ENCODE data around the gene PTPRK.

Gene PTPRK

GRCh38 chr6:128238225-128238624, 282.2 kb downstream of the PTPRK start:
- no peak for DNase-seq

GRCh38 chr6:128235556-128235955, 284.8 kb downstream of the PTPRK start:
- DNase-seq: no peak

GRCh38 chr6:128233531-128233930, 286.9 kb downstream of the PTPRK start:
- DNase-seq: no peak

- no peak for DNase-seq
These were observed 290.0 kb downstream of the PTPRK start for GRCh38 chr6:128230267-128230989.

- no peak for DNase-seq
These were observed 294.8 kb downstream of the PTPRK start for GRCh38 chr6:128225612-128226011.

GRCh38 chr6:128216917-128217316, 303.5 kb downstream of the PTPRK start:
- DNase-seq: no peak

- no peak for DNase-seq
These were observed 310.6 kb downstream of the PTPRK start for GRCh38 chr6:128209771-128210170.

- DNase-seq: no peak
These were observed 311.4 kb downstream of the PTPRK start for GRCh38 chr6:128208851-128209580.

GRCh38 chr6:128208078-128208477, 312.3 kb downstream of the PTPRK start:
- no peak for DNase-seq

GRCh38 chr6:128206610-128207426, 313.6 kb downstream of the PTPRK start:
- DNase-seq: no peak

GRCh38 chr6:128204616-128205015, 315.8 kb downstream of the PTPRK start:
- DNase-seq: no peak

GRCh38 chr6:128202169-128202765, 318.1 kb downstream of the PTPRK start:
- no peak for DNase-seq

GRCh38 chr6:128200789-128201188, 319.6 kb downstream of the PTPRK start:
- DNase-seq: no peak

GRCh38 chr6:128199461-128199860, 320.9 kb downstream of the PTPRK start:
- no peak for DNase-seq

GRCh38 chr6:128192972-128193371, 327.4 kb downstream of the PTPRK start:
- DNase-seq: no peak

GRCh38 chr6:128188678-128189077, 331.7 kb downstream of the PTPRK start:
- DNase-seq: no peak

- DNase-seq: no peak
These were observed 333.7 kb downstream of the PTPRK start for GRCh38 chr6:128186729-128187128.

- no peak for DNase-seq
These were observed 340.4 kb downstream of the PTPRK start for GRCh38 chr6:128179876-128180438.

- DNase-seq: no peak
These were observed 345.7 kb downstream of the PTPRK start for GRCh38 chr6:128174724-128175123.

- DNase-seq: no peak
These were observed 347.4 kb downstream of the PTPRK start for GRCh38 chr6:128172752-128173682.

- DNase-seq: no peak
These were observed 348.3 kb downstream of the PTPRK start for GRCh38 chr6:128172081-128172480.

GRCh38 chr6:128171182-128171581, 349.2 kb downstream of the PTPRK start:
- no peak for DNase-seq
